Gastrocnemius medialis (tissue), 4 donors: ENCODE results near the gene RFWD3. TPM values are rescaled to one million over a fixed set of nuclear protein-coding genes. Genes with fewer than 3 reads are reported as not detected.

Experiments
- ATAC-seq, 2 donors: fragments of 150-250 bp; one replicate each; pipeline ENCODE4 v1.9.1; 2016
- DNase-seq, 2 donors: peaks; one replicate each; pipeline ENCODE4 v3.0.0-alpha.2; 2019
- H3K27ac ChIP-seq, 4 donors: fragments of 200-600 bp; sonication (generic); 1 replicate in 1 of 4; 2 replicates in 3 of 4; pipeline ENCODE4 v1.5.1; 2016 to 2018; ENCODE audit warnings: mild to moderate bottlenecking in 2 of 4, moderate library complexity in 1 of 4
- H3K27me3 ChIP-seq, 3 donors: fragments of 200-600 bp; sonication (generic) in 2 of 3; 1 replicate in 1 of 3; 2 replicates in 2 of 3; pipeline versions ENCODE4 v1.5.1 to v1.6.0; 2016 to 2019; ENCODE audit warnings: mild to moderate bottlenecking in 1 of 3, moderate library complexity in 1 of 3
- H3K36me3 ChIP-seq, 2 donors: fragments of 200-600 bp; sonication (generic) in 1 of 2; one replicate each; pipeline ENCODE4 v1.5.1; 2017 to 2018
- H3K4me1 ChIP-seq, 2 donors: fragments of 200-600 bp; sonication (generic) in 1 of 2; one replicate each; pipeline ENCODE4 v1.5.1; 2016 to 2017; ENCODE audit warnings: mild to moderate bottlenecking in 2 of 2
- H3K4me3 ChIP-seq, 4 donors: fragments of 200-600 bp; sonication (generic) in 3 of 4; 1 replicate in 1 of 4; 2 replicates in 3 of 4; pipeline ENCODE4 v1.5.1; 2016 to 2019; ENCODE audit warnings: mild to moderate bottlenecking in 2 of 4
- H3K9me3 ChIP-seq, 3 donors: fragments of 200-600 bp; sonication (generic) in 2 of 3; 1 replicate in 1 of 3; 2 replicates in 2 of 3; pipeline ENCODE4 v1.5.1; 2016 to 2019
- CTCF ChIP-seq, 5 experiments: fragments of 450-650 bp in 3 of 5; fragments of 200-600 bp in 2 of 5; sonication (generic) in 2 of 5; IDR thresholded peaks in 4 of 5; conservative IDR thresholded peaks in 1 of 5; 1 replicate in 4 of 5; 2 replicates in 1 of 5; pipeline ENCODE4 v1.5.1; 2016 to 2019; ENCODE audit warnings: antibody characterized with exemption in 5 of 5, mild to moderate bottlenecking in 3 of 5, moderate library complexity in 3 of 5
- POLR2A ChIP-seq, 2 donors: fragments of 450-650 bp; IDR thresholded peaks; one replicate each; pipeline ENCODE4 v1.6.1; 2017; ENCODE audit warnings: antibody characterized with exemption in 2 of 2, mild to moderate bottlenecking in 2 of 2, moderate library complexity in 2 of 2
- in situ Hi-C, 4 donors: fragments of 200-750 bp; cut with MboI; loops; one replicate each; pipeline versions ENCODE4 v1.15.0 to v1.8.0; 2017; ENCODE audit warnings: low sequenced_read_pairs in 4 of 4
- intact Hi-C: fragments of 100-400 bp; cut with DNase I; formaldehyde crosslinking; loops from one replicate; pipeline ENCODE4 v1.15.1; 2023; ENCODE audit warnings: low total_unique reads
- total RNA-seq, 4 donors: library from RNA; depleted of rRNA; stranded (reverse); fragments of >200 nt; gene quantifications; one replicate each; pipeline versions ENCODE4 v1.1.0 to v1.2.3, GENCODE V29; 2016

RFWD3 gene
- total RNA-seq, 4 donors from 2014 or later: 2.5 to 7.1 (median 4.1) TPM

GRCh38 chr16:74605332-74605731 is 61.3 kb downstream of the RFWD3 start:
- Histone ChIP-seq H3K4me1 (peaks cover 44 to 45% of the 10 kb centered on the region in 2 donors), H3K36me3 (no peaks in the 10 kb centered on the region), H3K9me3 (no peaks in the 10 kb centered on the region), H3K4me3 (peak overlapping the region; percentile 64 to 99 (median 96)), H3K27ac (peak overlapping the region; percentile 87 to 98 (median 98)), H3K27me3 (no peaks in the 10 kb centered on the region)
- DNase-seq: no peak
- no peak for ATAC-seq
- intact Hi-C loops: loop anchor here (5.0 kb wide), 3 partner anchors 43 to 308 kb away; partner anchors contain the start of genes PSMD7 and RFWD3
- in situ Hi-C loops: loop anchor here in 1 of 4 donors (25.0 kb wide), 1 partner anchor 118 kb away; no protein-coding TSS in a partner anchor
- no peak for TF ChIP-seq CTCF (IDR thresholded peaks at IDR 0.05 in 4 of 5, conservative IDR thresholded peaks at IDR 0.05 in 1 of 5)
- TF ChIP-seq POLR2A (IDR thresholded peaks at IDR 0.05): no peak

- DNase-seq (no peak), ATAC-seq (peak; percentile 38 to 42)
- in situ Hi-C loops (loop anchor here in 1 of 4 donors (25.0 kb wide), 1 partner anchor 117 kb away; no protein-coding TSS in a partner anchor), intact Hi-C loops (no loop called here)
- peak overlapping the region in 1 of 4 donors; percentile 20 for H3K4me3 ChIP-seq
- no peaks in the 10 kb centered on the region for H3K36me3 ChIP-seq
- TF ChIP-seq POLR2A (IDR thresholded peaks at IDR 0.05): no peak
- no peak for TF ChIP-seq CTCF (IDR thresholded peaks at IDR 0.05 in 4 of 5, conservative IDR thresholded peaks at IDR 0.05 in 1 of 5)
- H3K27ac ChIP-seq: peak overlapping the region; percentile 87 to 98 (median 98)
- H3K4me1 ChIP-seq: peaks cover 46 to 47% of the 10 kb centered on the region in 2 donors
- no peaks in the 10 kb centered on the region for H3K9me3 ChIP-seq
- H3K27me3 ChIP-seq: no peaks in the 10 kb centered on the region
Measured at GRCh38 chr16:74603848-74604247, 62.8 kb downstream of the RFWD3 start.

GRCh38 chr16:74601126-74601871 is 65.4 kb downstream of the RFWD3 start:
- TF ChIP-seq CTCF (IDR thresholded peaks at IDR 0.05 in 4 of 5, conservative IDR thresholded peaks at IDR 0.05 in 1 of 5) (no peak), POLR2A (IDR thresholded peaks at IDR 0.05) (no peak)
- ATAC-seq (no peak), DNase-seq (no peak)
- in situ Hi-C loops (loop anchor here in 1 of 4 donors (25.0 kb wide), 1 partner anchor 114 kb away; no protein-coding TSS in a partner anchor), intact Hi-C loops (no loop called here)
- Histone ChIP-seq H3K9me3 (no peaks in the 10 kb centered on the region), H3K27me3 (no peaks in the 10 kb centered on the region), H3K4me1 (peaks cover 35 to 51% of the 10 kb centered on the region in 2 donors), H3K4me3 (no peak overlapping the region), H3K27ac (peak overlapping the region; percentile 9 to 98 (median 31)), H3K36me3 (no peaks in the 10 kb centered on the region)

- H3K36me3 ChIP-seq: no peaks in the 10 kb centered on the region
- peaks cover 26 to 29% of the 10 kb centered on the region in 2 donors for H3K4me1 ChIP-seq
- in situ Hi-C loops (no loop called here), intact Hi-C loops (no loop called here)
- H3K9me3 ChIP-seq: no peaks in the 10 kb centered on the region
- TF ChIP-seq POLR2A (IDR thresholded peaks at IDR 0.05) (no peak), CTCF (IDR thresholded peaks at IDR 0.05 in 4 of 5, conservative IDR thresholded peaks at IDR 0.05 in 1 of 5) (no peak)
- ATAC-seq: no peak
- H3K27me3 ChIP-seq: no peaks in the 10 kb centered on the region
- no peak for DNase-seq
- no peak overlapping the region for H3K27ac ChIP-seq
- H3K4me3 ChIP-seq: no peak overlapping the region
Measured at GRCh38 chr16:74596586-74596985, 70.1 kb downstream of the RFWD3 start.
